ENCODE data around the gene RAI1. TPM values are rescaled to one million over a fixed set of nuclear protein-coding genes. Genes with fewer than 3 reads are reported as not detected.

Gene RAI1
- total and polyA plus RNA-seq, 10 donors: 5.4 to 61.9 (median 35.2) TPM

DNA sequence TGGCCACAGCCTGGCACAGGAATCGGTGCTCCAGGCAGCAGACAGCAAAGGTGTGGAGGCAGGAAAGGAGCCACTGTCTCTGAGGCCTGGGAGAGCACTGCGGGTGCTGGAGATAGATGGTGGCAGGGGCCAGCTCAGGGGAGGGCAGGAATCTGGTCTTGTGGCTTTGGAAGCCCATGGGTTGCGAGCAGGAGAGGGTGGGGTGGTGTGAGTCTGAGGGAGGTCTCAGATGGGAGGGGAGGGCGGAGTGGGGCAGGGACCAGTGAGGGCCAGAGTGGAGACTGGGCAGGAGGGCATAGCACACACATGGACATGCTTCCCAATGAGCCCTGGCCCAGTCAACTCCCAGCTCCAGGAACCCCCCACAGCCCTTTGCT lies 85.5 kb downstream of the RAI1 start:
- TF ChIP-seq POLR2AphosphoS5 (IDR thresholded peaks at IDR 0.05) (peak in 1 of 3 donors; percentile 2), POLR2A (IDR thresholded peaks at IDR 0.05) (no peak)

GRCh38 chr17:17767154-17767869 lies 86.1 kb downstream of the RAI1 start:
- Histone ChIP-seq H3K36me3 (peaks cover 0 to 10% (median 0%) of the 10 kb centered on the region in 6 donors), H3K4me1 (peaks cover 11 to 100% (median 73%) of the 10 kb centered on the region in 6 donors), H3K27ac (peak overlapping the region in 2 of 8 donors; percentile 62 to 68), H3K4me3 (no peak overlapping the region), H3K27me3 (replicated peaks in 1 of 7) (no peaks in the 10 kb centered on the region), H3K9me3 (no peaks in the 10 kb centered on the region)
- DNase-seq: no peak
- WGBS, 5 donors: 79 to 93% (median 87%) methylated on average over 7 of the region's 7 CpGs
- intact Hi-C loops (cut with DNase I; ENCODE audit: low total_unique reads): no loop called here
- TF ChIP-seq POLR2AphosphoS5 (IDR thresholded peaks at IDR 0.05) (no peak), POLR2A (IDR thresholded peaks at IDR 0.05) (no peak)
- TF ChIP-seq, protein P1, sequence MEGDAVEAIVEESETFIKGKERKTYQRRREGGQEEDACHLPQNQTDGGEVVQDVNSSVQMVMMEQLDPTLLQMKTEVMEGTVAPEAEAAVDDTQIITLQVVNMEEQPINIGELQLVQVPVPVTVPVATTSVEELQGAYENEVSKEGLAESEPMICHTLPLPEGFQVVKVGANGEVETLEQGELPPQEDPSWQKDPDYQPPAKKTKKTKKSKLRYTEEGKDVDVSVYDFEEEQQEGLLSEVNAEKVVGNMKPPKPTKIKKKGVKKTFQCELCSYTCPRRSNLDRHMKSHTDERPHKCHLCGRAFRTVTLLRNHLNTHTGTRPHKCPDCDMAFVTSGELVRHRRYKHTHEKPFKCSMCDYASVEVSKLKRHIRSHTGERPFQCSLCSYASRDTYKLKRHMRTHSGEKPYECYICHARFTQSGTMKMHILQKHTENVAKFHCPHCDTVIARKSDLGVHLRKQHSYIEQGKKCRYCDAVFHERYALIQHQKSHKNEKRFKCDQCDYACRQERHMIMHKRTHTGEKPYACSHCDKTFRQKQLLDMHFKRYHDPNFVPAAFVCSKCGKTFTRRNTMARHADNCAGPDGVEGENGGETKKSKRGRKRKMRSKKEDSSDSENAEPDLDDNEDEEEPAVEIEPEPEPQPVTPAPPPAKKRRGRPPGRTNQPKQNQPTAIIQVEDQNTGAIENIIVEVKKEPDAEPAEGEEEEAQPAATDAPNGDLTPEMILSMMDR (IDR thresholded peaks at IDR 0.05 in 8 of 11, conservative IDR thresholded peaks at IDR 0.05 in 3 of 11): no peak

More for the DNA sequence above, 85.5 kb downstream of the RAI1 start:
- H3K9me3 ChIP-seq: no peaks in the 10 kb centered on the region
- no peak for DNase-seq
- no peaks in the 10 kb centered on the region for H3K27me3 ChIP-seq (replicated peaks in 1 of 7)
- H3K36me3 ChIP-seq: peaks cover 0 to 10% (median 0%) of the 10 kb centered on the region in 6 donors
- H3K4me1 ChIP-seq: peaks cover 11 to 100% (median 74%) of the 10 kb centered on the region in 6 donors
- no peak overlapping the region for H3K4me3 ChIP-seq
- WGBS, 5 donors: 84 to 89% (median 87%) methylated on average over 4 of the region's 4 CpGs
- H3K27ac ChIP-seq: peak overlapping the region in 5 of 8 donors; percentile 34 to 68 (median 59)
- intact Hi-C loops (cut with DNase I; ENCODE audit: low total_unique reads): no loop called here

GRCh38 chr17:17767887-17768418 lies 86.7 kb downstream of the RAI1 start:
- DNase-seq: no peak

DNA sequence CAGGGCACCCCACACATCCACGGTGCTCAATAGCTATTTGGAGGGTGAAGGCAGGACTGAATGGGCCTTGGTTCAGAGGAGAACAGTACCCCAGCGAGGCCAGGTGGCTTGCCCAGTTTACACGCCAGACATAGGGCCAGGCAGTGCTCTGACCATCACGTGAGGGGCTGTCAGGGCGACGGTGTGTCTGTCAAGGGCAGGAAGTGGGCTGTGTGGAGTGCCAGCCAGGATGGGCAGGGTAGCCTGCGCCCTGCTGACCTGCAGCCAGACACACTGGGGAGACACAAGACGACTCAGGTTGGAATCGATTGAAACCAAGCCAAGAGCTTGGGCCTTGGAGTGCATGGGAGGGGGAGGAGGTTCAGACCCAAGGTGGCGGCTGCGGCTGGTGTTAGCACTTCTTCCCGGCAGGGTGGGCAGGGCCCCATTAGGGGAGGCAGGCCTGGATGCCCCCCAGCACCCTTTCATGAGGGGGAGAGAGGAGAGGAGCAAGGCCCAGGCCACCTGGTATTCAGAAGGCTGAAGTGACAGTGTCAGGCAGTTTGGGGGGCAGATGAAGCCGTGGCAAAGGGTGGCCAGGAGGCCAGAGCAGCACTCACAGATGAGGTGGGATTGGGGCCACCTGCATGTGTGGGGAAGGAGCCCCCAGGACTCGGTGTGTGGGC lies 87.3 kb downstream of the RAI1 start:
- intact Hi-C loops (cut with DNase I; ENCODE audit: low total_unique reads): no loop called here
- 49 to 66% (median 52%) methylated on average over 14 of the region's 14 CpGs for WGBS, 5 donors

More at GRCh38 chr17:17767887-17768418, 86.7 kb downstream of the RAI1 start:
- TF ChIP-seq POLR2AphosphoS5 (IDR thresholded peaks at IDR 0.05) (no peak), POLR2A (IDR thresholded peaks at IDR 0.05) (no peak)
- TF ChIP-seq, protein P1 (IDR thresholded peaks at IDR 0.05 in 8 of 11, conservative IDR thresholded peaks at IDR 0.05 in 3 of 11): no peak
- peak overlapping the region in 1 of 8 donors; percentile 11 for H3K27ac ChIP-seq
- peaks cover 11 to 98% (median 67%) of the 10 kb centered on the region in 6 donors for H3K4me1 ChIP-seq
- H3K4me3 ChIP-seq: no peak overlapping the region
- WGBS, 5 donors: 71 to 78% (median 73%) methylated on average over 6 of the region's 6 CpGs
- H3K9me3 ChIP-seq: no peaks in the 10 kb centered on the region
- intact Hi-C loops (cut with DNase I; ENCODE audit: low total_unique reads): no loop called here
- H3K27me3 ChIP-seq (replicated peaks in 1 of 7): no peaks in the 10 kb centered on the region
- H3K36me3 ChIP-seq: peaks cover 0 to 10% (median 0%) of the 10 kb centered on the region in 6 donors

More for the DNA sequence above, 87.3 kb downstream of the RAI1 start:
- no peak for DNase-seq
- Histone ChIP-seq H3K9me3 (no peaks in the 10 kb centered on the region), H3K4me1 (peaks cover 11 to 93% (median 63%) of the 10 kb centered on the region in 6 donors), H3K36me3 (peaks cover 0 to 7% (median 0%) of the 10 kb centered on the region in 6 donors), H3K27me3 (replicated peaks in 1 of 7) (no peaks in the 10 kb centered on the region), H3K4me3 (no peak overlapping the region), H3K27ac (peak overlapping the region in 2 of 8 donors; percentile 11 to 49)
- TF ChIP-seq POLR2AphosphoS5 (IDR thresholded peaks at IDR 0.05) (peak in 1 of 3 donors; percentile 39), POLR2A (IDR thresholded peaks at IDR 0.05) (no peak)

All from spleen (tissue), 11 donors.